Measurements from ENCODE around the gene TGFBR3.

- TF ChIP-seq POLR2A (IDR thresholded peaks at IDR 0.05; ENCODE audit: low read length) = no peak
- TF ChIP-seq GATA1 (IDR thresholded peaks at IDR 0.05; ENCODE audit: low read depth, low read length) = no peak
Observed at GRCh38 chr1:91769742-91770141, 116.2 kb downstream of the TGFBR3 start.

Measured in erythroblast (primary cell).